EH (cell line): ENCODE results near the gene MPP1.
A peak's percentile ranks its signal among the peaks of the same experiment; 100 is the strongest.

Experiments
- DNase-seq: peaks from one replicate; pipeline ENCODE4 v3.0.0-alpha.2; 2015; ENCODE audit warnings: low read depth

Gene MPP1

DNA sequence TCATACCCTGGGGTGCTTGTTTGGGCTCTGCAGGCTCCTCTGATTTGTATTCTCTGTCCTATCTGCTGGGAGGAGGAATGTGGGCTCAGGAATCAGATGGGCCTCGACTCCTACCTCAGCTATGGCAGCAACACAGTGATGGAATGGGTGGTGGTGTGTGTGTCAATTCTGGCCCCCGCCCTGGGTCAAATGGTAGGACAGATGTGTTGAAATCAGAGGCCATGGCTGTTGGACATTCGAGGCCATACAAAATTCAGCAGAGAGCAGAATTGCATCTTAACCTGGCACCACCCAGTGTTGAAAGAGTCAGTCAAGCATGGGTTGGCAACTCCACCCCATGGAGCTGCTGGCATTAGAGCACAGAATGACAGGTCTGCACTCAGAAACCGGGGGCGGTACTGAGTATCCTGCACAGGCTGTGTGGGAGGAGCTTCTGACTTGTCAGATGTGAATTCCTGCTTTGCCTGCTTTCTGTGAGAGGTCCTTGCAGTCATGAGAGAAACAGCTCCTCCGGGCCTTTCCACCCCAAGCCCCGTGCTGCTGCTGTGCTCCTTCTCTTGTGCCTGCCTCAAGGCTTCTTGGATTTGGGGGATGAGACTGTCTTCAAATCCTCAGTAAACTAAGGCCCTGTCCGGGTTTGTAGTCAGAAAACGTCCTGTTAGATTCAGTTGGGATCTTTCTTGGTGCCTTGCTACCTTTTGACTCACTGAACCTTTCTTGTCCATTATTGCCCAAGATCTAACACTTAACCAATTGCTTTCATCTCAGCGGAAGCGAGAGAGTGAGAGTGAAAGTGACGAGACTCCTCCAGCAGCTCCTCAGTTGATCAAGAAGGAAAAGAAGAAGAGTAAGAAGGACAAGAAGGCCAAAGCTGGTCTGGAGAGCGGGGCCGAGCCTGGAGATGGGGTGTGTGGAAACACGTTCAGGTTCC lies 29.6 kb downstream of the MPP1 start:
- no peak for DNase-seq

GRCh38 chrX:154774622-154775021 lies 30.7 kb downstream of the MPP1 start:
- DNase-seq = no peak

DNA sequence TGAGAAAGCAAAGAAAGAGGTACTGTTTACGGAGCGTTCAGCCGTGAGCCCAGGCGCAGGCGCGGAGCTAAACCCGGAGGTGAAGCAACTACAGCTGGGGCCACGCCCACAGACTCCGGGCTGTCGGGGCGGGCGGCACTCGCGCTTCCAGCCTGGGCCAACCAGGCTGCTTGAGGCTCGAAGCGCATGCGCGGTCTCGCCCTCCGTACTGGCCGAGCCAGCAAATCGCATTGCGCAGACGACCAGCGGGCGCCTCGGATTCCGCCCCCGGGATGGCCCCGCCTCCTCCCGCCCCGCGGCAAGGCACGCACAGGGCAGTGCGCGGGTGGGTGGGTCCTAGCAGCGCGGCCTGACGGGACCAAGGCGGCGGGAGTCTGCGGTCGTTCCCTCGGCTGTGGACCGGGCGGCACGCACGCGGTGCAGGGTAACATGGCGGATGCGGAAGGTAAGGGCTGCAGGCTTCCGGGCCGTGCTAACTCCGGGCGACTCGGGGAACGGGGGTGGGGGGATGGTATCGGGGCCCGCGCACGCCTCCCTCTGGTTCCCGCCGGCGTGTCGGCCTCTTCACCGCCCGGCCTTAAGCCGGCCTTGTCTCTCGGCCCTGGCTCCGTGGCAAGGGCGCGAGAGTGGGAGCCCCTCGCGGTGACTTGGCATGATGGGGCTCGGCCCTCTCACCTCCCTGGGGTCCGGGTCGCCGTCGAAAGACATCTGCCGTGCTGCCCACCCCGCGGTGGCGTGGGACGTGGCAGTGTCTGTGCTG lies 42.6 kb downstream of the MPP1 start, which contains the start of gene DKC1:
DKC1 (plus strand) TSS at position 328 of the 760 bp plus-strand sequence; CDS start at position 430, 102 bp downstream.
- peak; percentile 95 for DNase-seq

DNA sequence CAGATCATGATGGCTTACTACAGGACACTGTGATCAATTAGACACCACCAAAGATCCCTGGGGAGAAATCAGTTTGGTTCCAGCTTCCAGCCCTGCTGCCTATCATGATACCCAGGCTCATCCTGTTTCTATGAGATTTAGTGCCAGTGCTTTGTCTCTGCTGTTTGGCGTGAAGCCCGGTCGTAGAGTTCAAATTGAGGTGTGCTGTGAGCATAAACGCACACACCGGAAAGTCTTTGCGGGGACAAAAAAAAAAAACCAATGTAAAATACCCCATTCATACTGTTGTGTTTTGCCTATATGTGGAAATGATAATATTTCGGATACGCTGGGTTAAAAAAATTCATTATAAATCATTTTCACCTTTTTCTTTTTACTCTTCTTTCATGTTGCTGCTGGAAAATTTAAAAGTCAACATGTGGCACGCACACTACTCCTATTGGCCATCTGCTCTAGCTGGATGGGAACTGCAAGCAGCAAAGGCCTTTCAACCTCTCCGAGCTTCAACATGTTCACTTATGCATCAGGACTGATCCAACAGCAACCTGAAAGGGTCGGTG lies 43.2 kb downstream of the MPP1 start:
- DNase-seq = no peak

GRCh38 chrX:154758696-154759095 lies 46.6 kb downstream of the MPP1 start:
- no peak for DNase-seq

- DNase-seq = no peak
Observed at GRCh38 chrX:154751669-154752271, 53.5 kb downstream of the MPP1 start.

GRCh38 chrX:154751203-154751668 lies 54.0 kb downstream of the MPP1 start:
- no peak for DNase-seq

- peak; percentile 27 for DNase-seq
Observed at GRCh38 chrX:154750301-154751202, 54.7 kb downstream of the MPP1 start, which contains the start of gene GAB3. Gene GAB3 (minus strand): TSS chrX:154751077. CDS start chrX:154751025, 52 bp downstream.

- DNase-seq = peak; percentile 3
Observed at GRCh38 chrX:154749856-154750255, 55.4 kb downstream of the MPP1 start.

- peak; percentile 66 for DNase-seq
Observed at GRCh38 chrX:154748712-154749339, 56.5 kb downstream of the MPP1 start.

DNA sequence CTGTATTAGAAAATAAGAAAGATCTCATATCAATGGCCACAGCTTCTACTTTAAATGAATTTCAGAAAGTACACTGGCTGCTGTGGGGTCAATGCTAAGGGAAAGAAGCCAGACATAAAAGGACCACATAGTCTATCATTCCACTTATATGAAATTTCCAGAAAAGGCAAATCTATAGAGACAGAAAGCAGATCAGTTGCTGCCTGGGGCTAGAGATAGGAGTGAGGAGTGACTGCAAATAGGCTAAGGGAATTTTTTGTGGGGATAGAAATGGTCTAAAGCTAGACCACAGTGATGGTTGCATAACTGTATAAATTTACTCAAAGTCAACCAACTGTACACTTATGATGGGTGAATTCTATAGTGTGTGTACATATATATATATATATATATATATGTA lies 62.7 kb downstream of the MPP1 start:
- no peak for DNase-seq

GRCh38 chrX:154739952-154740465 lies 65.3 kb downstream of the MPP1 start:
- DNase-seq = no peak

GRCh38 chrX:154738011-154738738 lies 67.1 kb downstream of the MPP1 start:
- peak; percentile 83 for DNase-seq

DNA sequence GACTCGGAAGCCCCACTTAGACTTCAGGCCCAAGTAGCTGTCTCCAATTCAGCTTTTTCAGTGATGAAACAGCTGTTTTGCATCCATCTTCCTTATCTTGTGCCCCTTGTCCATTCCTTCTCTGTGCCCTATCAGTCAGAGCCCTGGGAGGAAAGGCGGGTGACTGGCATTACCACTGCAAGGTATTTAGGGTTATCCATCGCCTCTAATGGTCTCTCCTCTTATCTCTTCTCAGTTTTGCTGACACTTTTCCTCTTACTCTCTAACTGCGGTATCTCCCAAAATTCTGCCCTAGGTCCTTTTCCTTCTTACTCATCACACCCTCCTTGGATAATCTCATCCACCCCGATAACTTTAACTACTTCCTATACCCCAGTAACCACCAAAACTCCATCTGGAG lies 68.1 kb downstream of the MPP1 start:
- no peak for DNase-seq

DNA sequence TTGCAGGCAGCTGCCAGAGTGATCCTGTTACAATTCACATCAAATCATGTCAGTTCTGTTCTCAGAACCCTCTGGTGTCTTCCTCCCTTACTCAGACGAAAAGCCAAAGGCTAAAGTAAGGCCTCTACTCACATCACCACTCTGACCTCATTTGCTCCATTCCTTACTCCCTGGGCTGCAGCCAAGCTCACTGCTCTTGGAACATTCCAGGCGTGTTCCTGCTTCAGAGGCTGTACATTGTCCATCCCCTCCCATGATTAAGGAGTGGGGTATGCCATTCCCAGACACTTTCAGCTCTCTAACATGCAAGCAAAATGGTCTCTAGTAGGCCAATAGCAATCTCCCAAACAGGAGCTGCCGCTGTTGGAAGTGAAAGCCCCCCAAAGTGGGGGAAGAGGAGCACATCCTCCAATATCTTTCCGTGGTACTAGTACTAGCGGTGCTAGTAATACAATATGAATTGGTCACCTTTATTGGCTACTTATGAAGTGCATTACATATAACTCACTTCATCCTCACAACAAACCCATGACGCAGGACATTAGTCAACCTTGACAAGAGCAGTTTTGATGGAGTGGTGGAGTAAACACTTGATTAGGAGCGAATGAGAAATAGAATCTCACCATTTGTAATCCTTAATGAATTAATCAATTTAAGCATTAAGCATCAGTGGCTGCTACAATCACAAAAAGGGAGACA lies 69.4 kb downstream of the MPP1 start:
- peak; percentile 94 for DNase-seq

DNA sequence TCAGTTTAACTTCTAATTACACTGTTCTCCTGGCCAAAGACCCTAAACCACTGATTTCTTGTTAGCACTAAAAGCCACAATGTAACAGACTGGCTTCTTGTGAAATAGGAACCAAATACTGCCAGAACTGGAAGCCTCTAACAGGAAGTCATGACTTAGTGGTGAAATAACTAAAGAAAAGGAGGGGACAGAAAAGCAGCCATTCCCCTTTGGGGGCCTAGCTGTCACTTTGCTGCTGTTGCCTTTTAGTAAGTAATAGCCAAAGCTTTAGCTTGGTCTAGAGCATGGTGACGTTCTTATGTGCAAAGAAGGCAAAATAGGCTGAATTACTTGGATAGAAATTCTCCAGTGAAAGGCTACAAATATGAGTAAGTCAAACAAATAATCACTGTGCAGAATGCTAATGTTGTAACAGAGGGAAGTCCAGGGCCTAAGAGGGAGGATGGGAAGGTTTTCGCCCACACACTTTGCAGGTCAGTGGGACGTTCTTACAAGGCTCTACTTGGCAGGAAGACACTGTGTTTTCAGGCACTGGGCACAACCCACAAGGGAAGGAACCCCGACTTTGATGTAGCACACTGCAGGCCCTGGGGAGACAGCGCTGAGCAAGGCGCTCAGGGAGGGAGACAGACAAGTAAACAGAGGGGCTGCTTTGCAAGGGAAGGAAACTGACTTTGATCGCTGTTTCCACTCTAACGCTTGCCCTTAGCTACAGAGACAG lies 71.1 kb downstream of the MPP1 start:
- DNase-seq = peak; percentile 70

- DNase-seq = peak; percentile 58
Observed at GRCh38 chrX:154733066-154733425, 72.2 kb downstream of the MPP1 start.

DNA sequence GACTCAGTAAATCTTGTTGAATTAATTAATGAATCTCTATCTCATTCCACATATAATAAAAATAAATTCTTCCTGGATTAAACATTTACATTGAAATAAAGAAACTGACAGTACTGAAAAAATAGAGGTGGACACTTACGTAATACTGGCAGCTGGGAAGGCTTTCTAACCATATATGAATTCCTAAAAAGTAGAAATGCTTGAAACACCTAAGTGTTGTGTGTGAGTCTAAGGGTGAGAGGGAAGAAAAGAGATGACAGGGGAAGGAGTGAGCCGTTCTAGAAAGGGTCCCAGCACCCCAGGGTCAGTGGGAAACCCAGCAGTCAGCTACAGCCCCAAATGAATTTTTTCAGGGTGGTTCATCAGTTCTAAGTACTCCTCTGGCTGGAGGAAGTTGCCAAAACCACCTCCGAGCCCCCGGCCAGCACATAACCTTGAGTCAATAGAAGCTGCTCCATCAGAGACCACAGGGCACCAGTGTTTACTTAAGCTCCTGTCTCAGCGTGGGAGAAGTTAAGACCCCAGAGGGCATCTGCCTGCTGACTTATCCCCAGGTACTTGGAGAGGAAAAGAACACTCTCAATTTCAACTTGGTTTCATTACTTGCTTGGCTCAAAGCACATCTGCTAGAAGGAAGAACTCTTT lies 72.7 kb downstream of the MPP1 start:
- DNase-seq = peak; percentile 68
